Keratinocyte (primary cell): ENCODE results near the gene CAND2. TPM values are rescaled to one million over a fixed set of nuclear protein-coding genes. Genes with fewer than 3 reads are reported as not detected.

Experiments used
- DNase-seq: peaks from one replicate; pipeline ENCODE4 v3.0.0-alpha.2; 2011; ENCODE audit warnings: low read depth, missing footprints, low spot score
- FAIRE-seq: peaks from 2 replicates; lab custom pipeline; 2011; peaks lifted over from hg19 to GRCh38; lab: Jason Lieb, UNC
- H2AFZ ChIP-seq: 2 replicates; pipeline ENCODE4 v1.6.0; 2012; ENCODE audit warnings: low read length, control low read depth, inconsistent platforms; ENCODE audit not compliant: control insufficient read depth
- H3K27ac ChIP-seq: 2 replicates; pipeline ENCODE4 v1.5.1; 2011; ENCODE audit warnings: low read length; ENCODE audit not compliant: control insufficient read depth, insufficient read depth
- H3K27me3 ChIP-seq: 3 replicates; pipeline ENCODE4 v1.6.0; 2011; ENCODE audit warnings: low read length; ENCODE audit not compliant: control insufficient read depth, insufficient read depth; ENCODE audit errors: extremely low read depth
- H3K36me3 ChIP-seq, 2 experiments: 2 replicates in 1 of 2; 3 replicates in 1 of 2; pipeline ENCODE4 v1.5.1; 2011; ENCODE audit warnings: low read length in 2 of 2, mild to moderate bottlenecking in 1 of 2; ENCODE audit not compliant: control insufficient read depth in 2 of 2, insufficient read depth in 2 of 2; ENCODE audit errors: extremely low read depth in 1 of 2
- H3K4me1 ChIP-seq: 3 replicates; pipeline ENCODE4 v1.5.1; 2011; ENCODE audit warnings: low read length; ENCODE audit not compliant: control insufficient read depth, insufficient read depth; ENCODE audit errors: extremely low read depth
- H3K4me2 ChIP-seq: 3 replicates; pipeline ENCODE4 v1.6.0; 2011; ENCODE audit warnings: low read depth, low read length; ENCODE audit not compliant: control insufficient read depth, insufficient read depth; ENCODE audit errors: extremely low read depth
- H3K4me3 ChIP-seq, 3 experiments: fragments of 200-600 bp in 1 of 3; sonication (generic) in 1 of 3; 2 replicates in 2 of 3; 3 replicates in 1 of 3; pipeline ENCODE4 v1.5.1; 2011 to 2016; ENCODE audit warnings: low read length in 3 of 3, mild to moderate bottlenecking in 3 of 3, control low read depth in 2 of 3, inconsistent platforms in 1 of 3, low read depth in 1 of 3, mixed read lengths in 1 of 3, mixed run types in 1 of 3, moderate library complexity in 1 of 3; ENCODE audit not compliant: control insufficient read depth in 2 of 3, insufficient read depth in 2 of 3; ENCODE audit errors: extremely low read depth in 1 of 3
- H3K79me2 ChIP-seq: 2 replicates; pipeline ENCODE4 v1.6.0; 2012; ENCODE audit warnings: low read length; ENCODE audit not compliant: control insufficient read depth, insufficient read depth
- H3K9ac ChIP-seq: 3 replicates; pipeline ENCODE4 v1.6.0; 2011; ENCODE audit warnings: low read length; ENCODE audit not compliant: control insufficient read depth, insufficient read depth; ENCODE audit errors: extremely low read depth
- H3K9me1 ChIP-seq: 3 replicates; pipeline ENCODE4 v1.6.0; 2011; ENCODE audit warnings: low read length; ENCODE audit not compliant: control insufficient read depth, insufficient read depth; ENCODE audit errors: extremely low read depth
- H3K9me3 ChIP-seq: 2 replicates; pipeline ENCODE4 v1.5.1; 2012; ENCODE audit warnings: low read depth, low read length; ENCODE audit not compliant: control insufficient read depth
- H4K20me1 ChIP-seq: 3 replicates; pipeline ENCODE4 v1.6.0; 2011; ENCODE audit warnings: low read length; ENCODE audit not compliant: control insufficient read depth, insufficient read depth; ENCODE audit errors: extremely low read depth
- CTCF ChIP-seq, 3 experiments: IDR thresholded peaks in 1 of 3; conservative IDR thresholded peaks in 1 of 3; optimal IDR thresholded peaks in 1 of 3; 2 replicates in 2 of 3; 3 replicates in 1 of 3; pipeline versions ENCODE3 to v1.5.1; 2011; ENCODE audit warnings: low read length in 3 of 3, mild to moderate bottlenecking in 3 of 3, moderate library complexity in 2 of 3, control low read depth in 1 of 3, inconsistent platforms in 1 of 3; ENCODE audit not compliant: insufficient read depth in 2 of 3; ENCODE audit errors: extremely low read depth in 1 of 3
- EZH2 ChIP-seq: IDR thresholded peaks from one replicate; pipeline ENCODE4 v1.6.1; 2012; ENCODE audit warnings: inconsistent platforms, mild to moderate bottlenecking, low read length, moderate library complexity
- dilution Hi-C: fragments of 300-500 bp; cut with MboI; formaldehyde crosslinking; loops from one replicate; pipeline ENCODE4 v1.7.0; 2020; ENCODE audit warnings: low sequenced_read_pairs; ENCODE audit not compliant: extremely low pct_ligation_motif_present
- polyA plus RNA-seq, 5 experiments: library from polyadenylated mRNA; depleted of rRNA in 3 of 5; stranded (reverse) in 3 of 5; stranded (forward) in 1 of 5; unstranded in 1 of 5; fragments of >200 nt; gene quantifications; 1 replicate in 1 of 5; 2 replicates in 3 of 5; 3 replicates in 1 of 5; pipeline versions ENCODE4 v1.2.1 to v1.2.3, GENCODE V29; 2011 to 2012; ENCODE audit warnings: missing spikeins in 2 of 5, low read depth in 1 of 5, low replicate concordance in 1 of 5

The CAND2 gene
- polyA plus RNA-seq, 1 donor (not counting 4 experiments of a cell fraction or from before 2014, with no cell fraction given) = 0.05 TPM

DNA sequence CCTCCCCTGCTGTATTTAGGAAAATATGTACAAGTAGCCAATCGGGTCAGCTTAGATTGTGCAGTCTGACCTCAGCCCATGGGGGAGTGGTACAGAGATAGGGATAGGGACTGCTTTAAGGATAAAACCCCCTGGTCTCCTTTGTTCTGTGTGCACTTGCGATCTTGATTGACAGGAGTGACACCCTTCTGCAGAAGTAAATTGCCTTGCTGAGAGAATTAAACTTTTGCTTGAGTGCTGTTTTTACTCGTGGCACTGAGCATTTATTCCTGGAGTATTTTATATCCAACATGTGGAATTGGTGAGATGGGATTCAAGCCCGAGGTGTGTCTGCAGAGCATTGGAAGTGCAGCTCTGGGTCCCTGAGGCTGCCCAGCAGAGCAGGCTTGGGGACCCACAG is 68.8 kb downstream of the CAND2 start:
- dilution Hi-C loops = no loop called here
- Histone ChIP-seq H4K20me1 (no peaks in the 10 kb centered on the region), H3K79me2 (no peaks in the 10 kb centered on the region), H3K4me1 (no peaks in the 10 kb centered on the region), H3K27ac (no peak overlapping the region), H3K4me3 (no peak overlapping the region), H3K9ac (no peak overlapping the region), H2AFZ (no peak overlapping the region), H3K36me3 (no peaks in the 10 kb centered on the region), H3K27me3 (peaks cover 8% of the 10 kb centered on the region), H3K9me1 (no peaks in the 10 kb centered on the region), H3K4me2 (no peak overlapping the region), H3K9me3 (peaks cover 8% of the 10 kb centered on the region)
- TF ChIP-seq EZH2 = no peak
- no peak for TF ChIP-seq CTCF (optimal IDR thresholded peaks at IDR 0.05 in 1 of 3, IDR thresholded peaks at IDR 0.05 in 1 of 3, conservative IDR thresholded peaks at IDR 0.05 in 1 of 3; ENCODE audit: extremely low read depth in 1 of 3, insufficient read depth in 2 of 3, low read length in 3 of 3)
- no peak for DNase-seq
- no peak for FAIRE-seq

DNA sequence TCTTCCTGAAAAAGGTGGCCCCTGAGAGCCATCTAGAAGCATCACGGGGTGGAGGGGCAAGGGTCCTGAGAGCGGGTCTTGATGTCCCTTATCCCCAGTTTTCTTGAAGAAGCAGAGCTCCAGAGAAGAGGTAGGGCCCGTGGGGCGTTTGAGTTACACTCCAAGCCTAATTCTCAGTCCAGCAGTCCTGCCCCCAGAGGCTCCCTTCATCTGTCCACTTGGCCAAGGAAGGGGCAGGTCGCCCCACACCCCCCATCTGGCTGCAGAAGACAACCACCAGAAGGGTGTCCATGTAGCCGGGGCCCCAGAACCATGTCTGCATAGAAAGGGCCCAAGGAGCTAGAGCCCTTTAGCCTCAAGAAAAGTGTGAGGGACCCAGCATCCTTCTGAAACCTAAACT is 70.4 kb downstream of the CAND2 start:
- Histone ChIP-seq H3K79me2 (no peaks in the 10 kb centered on the region), H3K27ac (no peak overlapping the region), H3K4me1 (no peaks in the 10 kb centered on the region), H3K4me3 (no peak overlapping the region), H3K4me2 (no peak overlapping the region), H2AFZ (no peak overlapping the region), H3K36me3 (no peaks in the 10 kb centered on the region), H4K20me1 (no peaks in the 10 kb centered on the region), H3K9me1 (no peaks in the 10 kb centered on the region), H3K27me3 (peaks cover 19% of the 10 kb centered on the region), H3K9ac (no peak overlapping the region), H3K9me3 (peaks cover 8% of the 10 kb centered on the region)
- TF ChIP-seq EZH2 (no peak), CTCF (optimal IDR thresholded peaks at IDR 0.05 in 1 of 3, IDR thresholded peaks at IDR 0.05 in 1 of 3, conservative IDR thresholded peaks at IDR 0.05 in 1 of 3; ENCODE audit: extremely low read depth in 1 of 3, insufficient read depth in 2 of 3, low read length in 3 of 3) (no peak)
- FAIRE-seq (no peak), DNase-seq (no peak)
- dilution Hi-C loops = no loop called here
